KOPT-K1 (cell line): Measurements from ENCODE around the gene ULBP1.
"Not testable (repeated sequence)": the region's sequence is repeated elsewhere in the genome, so short reads cannot be mapped to it uniquely, and the experiment has no call there.

ENCODE experiments used
- H3K27ac ChIP-seq: fragments of 200-600 bp; sonication (generic); 2 replicates; pipeline ENCODE4 v1.5.1; 2016; ENCODE audit warnings: antibody characterized with exemption, mild to moderate bottlenecking, low read depth, low read length; ENCODE audit not compliant: poor library complexity, severe bottlenecking
- H3K36me3 ChIP-seq: fragments of 200-600 bp; sonication (generic); 2 replicates; pipeline ENCODE4 v1.5.1; 2017; ENCODE audit warnings: antibody characterized with exemption, mild to moderate bottlenecking, low read length, moderate library complexity; ENCODE audit not compliant: insufficient read depth
- H3K9me3 ChIP-seq: fragments of 200-600 bp; sonication (generic); 2 replicates; pipeline ENCODE4 v1.5.1; 2017; ENCODE audit warnings: antibody characterized with exemption, low read length, mild to moderate bottlenecking; ENCODE audit not compliant: insufficient read depth, poor library complexity, severe bottlenecking

The ULBP1 gene

DNA sequence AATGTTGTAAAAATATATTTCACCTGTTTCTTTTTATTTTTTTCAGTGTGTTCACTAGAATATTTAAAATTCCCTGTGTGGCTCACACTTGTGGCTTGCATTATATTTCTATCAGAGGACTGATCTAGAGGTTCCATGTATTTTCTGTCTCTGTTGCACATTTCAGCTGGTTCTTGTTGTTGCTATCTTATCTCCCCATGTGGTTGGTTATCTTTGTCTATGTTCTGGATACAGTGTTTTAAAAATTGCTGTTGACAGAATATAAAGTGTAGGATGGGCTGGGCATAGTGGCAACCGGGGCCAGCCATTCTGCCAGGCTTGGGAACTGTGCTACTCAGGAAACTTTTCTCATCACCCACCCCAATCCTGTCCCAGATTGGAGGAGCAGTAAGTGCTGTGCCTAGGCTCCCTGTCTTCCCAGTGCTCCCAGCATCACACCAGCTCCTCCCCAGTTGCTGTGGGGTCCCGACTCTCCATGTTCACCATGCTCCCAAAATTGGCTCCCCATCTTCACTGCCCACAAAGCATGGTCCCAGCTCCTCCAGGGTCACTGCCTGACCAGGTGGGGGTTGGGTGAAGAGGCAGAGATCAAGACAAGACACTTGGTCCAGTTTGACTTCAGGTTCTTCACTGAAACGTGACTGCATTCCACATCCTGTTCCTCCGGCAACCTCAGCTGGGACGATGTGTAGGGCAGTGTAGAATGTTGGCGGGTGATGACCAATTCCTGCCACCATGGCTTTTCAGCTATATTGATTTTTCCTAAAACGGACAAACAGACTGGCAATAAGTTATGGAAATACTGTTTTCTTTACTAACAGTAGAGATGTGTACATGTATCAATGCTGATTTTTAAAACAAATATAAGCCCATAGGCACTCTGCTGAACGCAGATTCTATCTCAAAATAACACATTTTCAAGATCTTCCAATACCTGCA lies 49.4 kb downstream of the ULBP1 start:
- H3K36me3 ChIP-seq, H3K9me3 ChIP-seq, H3K27ac ChIP-seq: not testable (repeated sequence)

DNA sequence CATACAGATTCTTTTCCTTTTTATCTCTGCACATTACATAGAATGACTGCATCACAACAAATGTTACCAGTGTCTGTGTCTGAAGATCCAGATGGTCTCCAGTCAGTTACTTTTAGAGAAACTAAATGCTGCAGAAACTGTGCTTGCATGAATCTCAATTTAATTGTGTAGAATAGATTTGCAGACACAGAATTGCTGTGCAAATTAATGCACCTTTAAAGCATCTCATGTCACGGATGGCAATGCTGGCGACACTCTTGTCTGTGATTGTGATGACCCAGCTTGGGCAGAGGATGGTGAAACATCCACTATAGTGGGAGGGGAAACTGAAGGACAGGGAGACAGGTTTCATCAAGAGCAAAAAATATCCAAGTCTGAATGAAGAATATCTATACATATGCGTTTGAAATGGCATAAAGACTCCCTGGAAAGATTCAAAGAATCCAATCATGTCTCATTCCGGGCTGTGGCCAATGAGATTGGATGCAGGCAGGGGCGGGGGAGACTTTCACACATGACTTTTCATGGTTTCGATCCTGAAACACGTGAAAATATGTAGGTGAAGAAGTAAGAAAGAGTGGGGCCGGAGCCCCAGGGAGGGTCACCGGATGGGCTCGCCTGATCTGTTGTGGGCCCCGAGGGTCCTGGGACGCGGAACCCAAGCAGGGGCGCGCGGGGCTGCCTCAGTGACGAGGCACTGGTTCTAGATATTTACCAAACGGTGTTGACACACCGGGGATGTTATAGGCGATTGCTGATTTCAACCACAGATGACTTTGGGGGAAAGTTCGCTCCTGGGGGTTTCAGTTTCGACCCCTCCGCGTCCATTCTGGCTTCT lies 50.3 kb downstream of the ULBP1 start:
- H3K36me3 ChIP-seq, H3K27ac ChIP-seq, H3K9me3 ChIP-seq: not testable (repeated sequence)

DNA sequence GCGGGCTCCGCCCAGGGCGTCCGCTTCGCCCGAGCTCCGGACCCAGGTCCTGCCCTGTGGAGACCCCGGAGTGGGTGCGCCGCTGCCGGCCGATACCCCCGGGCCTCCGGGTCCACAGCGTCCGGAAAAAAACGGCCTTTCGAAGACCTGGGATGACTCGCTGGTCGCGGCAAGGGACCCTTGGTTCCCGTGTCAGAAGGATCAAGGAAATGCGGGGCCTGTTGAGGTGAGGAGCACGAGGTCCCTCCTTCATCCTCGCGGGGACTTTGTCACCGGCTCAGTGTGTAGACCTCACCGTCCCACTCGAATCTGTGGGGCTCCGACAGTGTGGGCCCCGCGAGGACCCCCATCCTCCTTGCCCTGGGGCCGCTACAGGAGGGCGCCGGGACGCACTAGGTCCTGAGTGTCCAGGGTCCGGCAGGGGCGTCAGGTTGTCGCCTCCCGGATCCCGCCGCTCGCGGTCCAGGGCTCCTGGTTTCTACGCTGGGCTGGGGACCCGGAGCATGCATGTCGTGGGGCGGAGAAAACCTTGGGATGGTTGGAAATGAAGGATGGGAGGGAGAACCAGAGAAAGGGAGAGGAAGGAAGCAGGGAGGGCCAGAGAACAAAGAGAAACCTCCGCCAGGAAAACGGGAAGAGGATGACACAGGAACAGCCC lies 51.0 kb downstream of the ULBP1 start:
- not testable (repeated sequence) for H3K27ac ChIP-seq, H3K36me3 ChIP-seq, H3K9me3 ChIP-seq

DNA sequence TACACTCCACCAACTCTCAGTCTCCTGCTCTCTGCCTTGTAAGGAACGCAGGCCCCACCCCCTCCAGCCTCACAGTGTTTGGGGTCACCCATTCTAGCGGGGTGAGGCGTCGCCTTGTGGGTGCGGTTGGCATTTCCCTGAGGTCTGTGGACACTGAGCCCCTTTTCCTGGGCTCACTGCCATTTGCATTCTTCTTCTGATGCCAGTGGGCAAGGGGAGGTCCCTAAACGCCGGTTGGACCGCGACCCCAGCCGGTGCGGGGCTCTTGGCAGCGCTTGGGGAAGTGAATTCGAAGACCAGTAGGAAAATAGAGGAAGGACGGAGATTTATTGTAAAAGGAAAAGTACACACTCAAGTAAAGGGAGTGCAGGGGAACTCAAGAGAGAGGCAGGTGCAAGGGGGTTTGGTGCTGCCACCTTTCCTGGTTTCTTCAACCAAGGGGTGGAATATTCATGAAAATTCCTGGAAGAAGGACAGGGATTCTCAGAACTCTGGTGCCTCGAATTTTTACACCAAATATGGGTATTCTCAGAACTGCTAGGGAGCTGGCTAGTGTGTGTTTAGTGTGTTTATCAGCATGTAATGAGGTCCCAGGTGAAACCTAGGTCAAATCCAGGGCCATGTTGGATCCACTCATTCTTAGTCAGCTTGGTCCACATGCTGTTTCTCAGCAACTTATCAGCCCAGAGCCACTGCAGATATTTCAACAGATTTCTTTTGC lies 51.7 kb downstream of the ULBP1 start:
- not testable (repeated sequence) for H3K36me3 ChIP-seq, H3K9me3 ChIP-seq, H3K27ac ChIP-seq

DNA sequence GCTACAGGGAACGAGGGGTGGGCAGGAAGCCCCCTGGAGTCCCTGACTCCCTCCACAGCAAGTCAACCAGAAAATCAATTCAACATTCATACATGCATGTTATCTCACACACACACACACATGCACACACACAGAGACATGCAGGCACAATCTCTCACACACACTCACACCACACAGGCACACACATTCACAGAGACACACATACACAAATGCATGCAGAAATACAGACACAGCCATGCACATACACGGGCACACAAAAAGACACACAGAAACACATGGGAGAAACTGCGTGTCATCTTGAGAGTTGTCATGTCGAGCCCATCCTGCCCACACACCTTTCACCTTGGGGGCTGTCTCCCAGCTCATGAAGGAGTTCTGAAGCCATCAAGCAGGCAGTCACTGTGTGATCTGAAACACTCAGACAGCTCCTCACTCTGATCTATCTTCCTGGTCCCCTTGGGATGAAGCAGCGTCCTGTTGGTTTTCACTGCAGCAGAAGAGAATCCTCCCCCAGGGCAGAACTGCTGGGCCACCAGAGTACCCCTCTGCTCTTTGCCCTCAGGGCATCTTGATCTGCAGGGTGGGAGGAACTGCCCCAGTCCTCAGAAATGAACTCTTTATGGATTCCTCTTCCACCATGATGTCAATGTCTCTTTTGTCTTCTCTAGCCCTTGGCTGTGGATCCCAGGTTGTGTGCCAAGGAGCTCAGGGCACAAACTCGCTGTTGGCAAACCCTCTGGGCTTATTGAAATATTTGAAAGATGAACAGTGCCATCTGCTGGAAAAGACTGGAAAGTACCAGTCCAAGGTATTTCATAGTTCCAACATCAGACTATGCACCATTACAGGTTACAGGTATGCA lies 52.8 kb downstream of the ULBP1 start:
- no peaks in the 10 kb centered on the region for H3K36me3 ChIP-seq
- H3K27ac ChIP-seq: no peak overlapping the region
- no peaks in the 10 kb centered on the region for H3K9me3 ChIP-seq

DNA sequence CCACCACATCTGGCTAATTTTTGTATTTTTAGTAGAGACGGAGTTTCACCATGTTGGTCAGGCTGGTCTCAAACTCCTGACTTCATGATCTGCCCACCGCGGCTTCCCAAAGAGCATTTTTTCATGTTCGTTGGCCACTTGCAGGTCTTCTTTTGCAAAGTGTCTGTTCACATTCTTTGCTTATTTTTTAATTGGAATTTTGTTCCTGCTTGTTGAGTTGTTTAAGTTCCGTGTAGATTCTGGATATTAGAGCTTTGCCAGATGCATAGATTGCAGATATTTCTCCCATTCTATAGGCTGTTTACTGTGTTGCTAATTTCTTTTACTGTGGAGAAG lies 53.4 kb downstream of the ULBP1 start:
- not testable (repeated sequence) for H3K36me3 ChIP-seq, H3K9me3 ChIP-seq, H3K27ac ChIP-seq

DNA sequence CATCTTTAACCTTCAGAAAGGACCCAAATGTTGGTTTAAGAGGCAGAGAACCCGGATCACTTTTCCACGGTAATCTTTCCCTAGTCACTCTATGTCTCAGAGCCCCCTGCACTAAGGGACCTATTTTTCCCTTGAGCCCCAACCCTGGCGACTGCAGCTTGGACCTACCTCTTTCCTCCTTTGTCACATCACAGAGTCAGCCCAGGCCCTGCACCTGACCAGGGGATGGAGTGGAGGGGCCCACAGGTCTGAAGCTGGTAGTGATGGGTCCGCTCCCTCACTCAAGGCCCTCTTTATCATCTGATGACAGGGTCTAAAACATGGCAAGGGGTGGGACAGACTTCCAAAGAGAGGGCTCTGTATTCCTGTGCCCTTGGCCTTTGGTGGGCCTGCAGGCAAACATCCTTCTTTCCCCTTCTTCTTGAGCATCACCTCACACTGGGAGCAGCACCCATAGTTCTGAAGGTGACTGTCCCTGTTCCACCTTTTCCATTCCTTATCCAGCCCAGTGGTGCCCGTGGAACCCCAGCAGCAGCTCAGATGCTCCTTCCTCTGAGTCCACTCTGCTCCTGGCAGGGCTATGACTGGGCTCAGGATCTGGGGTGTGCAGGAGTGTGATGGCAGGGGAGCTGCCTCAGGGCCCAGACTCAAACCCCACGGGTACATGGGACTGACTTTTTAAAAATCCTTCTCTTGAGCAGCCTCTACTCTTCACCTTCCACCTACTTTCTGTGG lies 55.3 kb downstream of the ULBP1 start:
- H3K9me3 ChIP-seq: no peaks in the 10 kb centered on the region
- H3K36me3 ChIP-seq: no peaks in the 10 kb centered on the region
- no peak overlapping the region for H3K27ac ChIP-seq

DNA sequence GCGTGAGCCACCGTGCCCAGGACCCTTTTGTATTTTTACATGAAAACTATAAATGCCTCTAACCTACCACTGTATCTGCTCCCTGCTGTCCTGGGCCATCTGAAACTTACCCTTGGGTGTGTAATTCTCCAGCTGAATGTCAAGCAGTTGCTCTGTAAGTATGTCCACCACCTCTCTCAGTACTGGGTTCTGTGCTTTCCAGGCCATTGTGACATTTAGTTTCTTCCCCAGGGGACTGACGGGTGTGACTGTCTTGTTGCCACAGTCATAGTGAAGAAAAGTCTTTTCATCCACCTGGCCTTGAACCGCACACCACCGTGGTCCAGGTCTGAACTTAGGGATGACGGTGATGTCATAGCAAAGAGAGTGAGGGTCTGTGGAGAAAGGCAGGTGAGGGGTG lies 58.1 kb downstream of the ULBP1 start:
- not testable (repeated sequence) for H3K9me3 ChIP-seq, H3K27ac ChIP-seq, H3K36me3 ChIP-seq
